ENCODE results near the gene MRTFB.
"Not testable (repeated sequence)": the region's sequence is repeated elsewhere in the genome, so short reads cannot be mapped to it uniquely, and the experiment has no call there.

MRTFB gene

GRCh38 chr16:14070877-14071575 is at the start of gene MRTFB:
TSS of gene MRTFB (plus strand) at chr16:14071319. CDS start at chr16:14140607, 69,288 bp downstream.
- H3K9ac ChIP-seq (ENCODE audit: low read length in 2 of 2): peak within 1 kb of the TSS; percentile 84 to 85
- H3K36me3 ChIP-seq (ENCODE audit: control insufficient read depth in 2 of 2, insufficient read depth in 2 of 2, low read length in 2 of 2): no peaks in the 10 kb centered on the region
- H3K4me1 ChIP-seq (ENCODE audit: control insufficient read depth, insufficient read depth, low read length): peaks cover 11% of the 10 kb centered on the region
- no peaks in the 10 kb centered on the region for H3K27me3 ChIP-seq (ENCODE audit: control insufficient read depth in 1 of 2, insufficient read depth in 2 of 2, low read length in 2 of 2)
- H3K27ac ChIP-seq (ENCODE audit: low read length): peak within 1 kb of the TSS; percentile 55
- H3K4me3 ChIP-seq (ENCODE audit: low read length in 2 of 2): peak within 1 kb of the TSS; percentile 86 to 90
- H3K9me3 ChIP-seq (ENCODE audit: control insufficient read depth in 2 of 2, low read length in 2 of 2): no peaks in the 10 kb centered on the region

GRCh38 chr16:14023526-14023925 is 47.6 kb upstream of the MRTFB start:
- not testable (repeated sequence) for H3K9ac ChIP-seq (ENCODE audit: low read length in 2 of 2); H3K27ac ChIP-seq (ENCODE audit: low read length); H3K36me3 ChIP-seq (ENCODE audit: control insufficient read depth in 2 of 2, insufficient read depth in 2 of 2, low read length in 2 of 2); H3K27me3 ChIP-seq (ENCODE audit: control insufficient read depth in 1 of 2, insufficient read depth in 2 of 2, low read length in 2 of 2); H3K9me3 ChIP-seq (ENCODE audit: control insufficient read depth in 2 of 2, low read length in 2 of 2); H3K4me1 ChIP-seq (ENCODE audit: control insufficient read depth, insufficient read depth, low read length); H3K4me3 ChIP-seq (ENCODE audit: low read length in 2 of 2)

GRCh38 chr16:14024283-14024682 is 46.8 kb upstream of the MRTFB start:
- Histone ChIP-seq H3K4me1 (ENCODE audit: control insufficient read depth, insufficient read depth, low read length) (no peaks in the 10 kb centered on the region), H3K9ac (ENCODE audit: low read length in 2 of 2) (no peak overlapping the region), H3K4me3 (ENCODE audit: low read length in 2 of 2) (no peak overlapping the region), H3K27me3 (ENCODE audit: control insufficient read depth in 1 of 2, insufficient read depth in 2 of 2, low read length in 2 of 2) (no peaks in the 10 kb centered on the region), H3K9me3 (ENCODE audit: control insufficient read depth in 2 of 2, low read length in 2 of 2) (no peaks in the 10 kb centered on the region), H3K36me3 (ENCODE audit: control insufficient read depth in 2 of 2, insufficient read depth in 2 of 2, low read length in 2 of 2) (no peaks in the 10 kb centered on the region), H3K27ac (ENCODE audit: low read length) (no peak overlapping the region)

- no peaks in the 10 kb centered on the region for H3K36me3 ChIP-seq (ENCODE audit: control insufficient read depth in 2 of 2, insufficient read depth in 2 of 2, low read length in 2 of 2)
- no peak overlapping the region for H3K4me3 ChIP-seq (ENCODE audit: low read length in 2 of 2)
Observed at GRCh38 chr16:14026572-14027285, 44.4 kb upstream of the MRTFB start.

GRCh38 chr16:14028202-14028601 is 42.9 kb upstream of the MRTFB start:
- Histone ChIP-seq H3K9ac (ENCODE audit: low read length in 2 of 2) (no peak overlapping the region), H3K9me3 (ENCODE audit: control insufficient read depth in 2 of 2, low read length in 2 of 2) (no peaks in the 10 kb centered on the region), H3K27me3 (ENCODE audit: control insufficient read depth in 1 of 2, insufficient read depth in 2 of 2, low read length in 2 of 2) (no peaks in the 10 kb centered on the region), H3K4me3 (ENCODE audit: low read length in 2 of 2) (no peak overlapping the region), H3K36me3 (ENCODE audit: control insufficient read depth in 2 of 2, insufficient read depth in 2 of 2, low read length in 2 of 2) (no peaks in the 10 kb centered on the region), H3K4me1 (ENCODE audit: control insufficient read depth, insufficient read depth, low read length) (no peaks in the 10 kb centered on the region), H3K27ac (ENCODE audit: low read length) (no peak overlapping the region)

More at GRCh38 chr16:14026572-14027285, 44.4 kb upstream of the MRTFB start:
- H3K9me3 ChIP-seq (ENCODE audit: control insufficient read depth in 2 of 2, low read length in 2 of 2): no peaks in the 10 kb centered on the region
- H3K4me1 ChIP-seq (ENCODE audit: control insufficient read depth, insufficient read depth, low read length): no peaks in the 10 kb centered on the region
- no peak overlapping the region for H3K27ac ChIP-seq (ENCODE audit: low read length)
- H3K27me3 ChIP-seq (ENCODE audit: control insufficient read depth in 1 of 2, insufficient read depth in 2 of 2, low read length in 2 of 2): no peaks in the 10 kb centered on the region
- no peak overlapping the region for H3K9ac ChIP-seq (ENCODE audit: low read length in 2 of 2)

GRCh38 chr16:14029658-14030057 is 41.5 kb upstream of the MRTFB start:
- H3K9ac ChIP-seq (ENCODE audit: low read length in 2 of 2): no peak overlapping the region
- no peak overlapping the region for H3K27ac ChIP-seq (ENCODE audit: low read length)
- no peaks in the 10 kb centered on the region for H3K9me3 ChIP-seq (ENCODE audit: control insufficient read depth in 2 of 2, low read length in 2 of 2)
- H3K4me1 ChIP-seq (ENCODE audit: control insufficient read depth, insufficient read depth, low read length): no peaks in the 10 kb centered on the region
- no peaks in the 10 kb centered on the region for H3K36me3 ChIP-seq (ENCODE audit: control insufficient read depth in 2 of 2, insufficient read depth in 2 of 2, low read length in 2 of 2)
- H3K27me3 ChIP-seq (ENCODE audit: control insufficient read depth in 1 of 2, insufficient read depth in 2 of 2, low read length in 2 of 2): no peaks in the 10 kb centered on the region
- no peak overlapping the region for H3K4me3 ChIP-seq (ENCODE audit: low read length in 2 of 2)

- Histone ChIP-seq H3K36me3 (ENCODE audit: control insufficient read depth in 2 of 2, insufficient read depth in 2 of 2, low read length in 2 of 2) (no peaks in the 10 kb centered on the region), H3K4me3 (ENCODE audit: low read length in 2 of 2) (no peak overlapping the region), H3K27ac (ENCODE audit: low read length) (no peak overlapping the region), H3K27me3 (ENCODE audit: control insufficient read depth in 1 of 2, insufficient read depth in 2 of 2, low read length in 2 of 2) (no peaks in the 10 kb centered on the region), H3K9ac (ENCODE audit: low read length in 2 of 2) (no peak overlapping the region), H3K4me1 (ENCODE audit: control insufficient read depth, insufficient read depth, low read length) (peaks cover 2% of the 10 kb centered on the region), H3K9me3 (ENCODE audit: control insufficient read depth in 2 of 2, low read length in 2 of 2) (peaks cover 0 to 3% of the 10 kb centered on the region in 2 donors)
Observed at GRCh38 chr16:14035092-14035491, 36.0 kb upstream of the MRTFB start.

- Histone ChIP-seq H3K4me1 (ENCODE audit: control insufficient read depth, insufficient read depth, low read length) (peaks cover 2% of the 10 kb centered on the region), H3K27me3 (ENCODE audit: control insufficient read depth in 1 of 2, insufficient read depth in 2 of 2, low read length in 2 of 2) (no peaks in the 10 kb centered on the region), H3K4me3 (ENCODE audit: low read length in 2 of 2) (no peak overlapping the region), H3K9ac (ENCODE audit: low read length in 2 of 2) (no peak overlapping the region), H3K27ac (ENCODE audit: low read length) (no peak overlapping the region), H3K9me3 (ENCODE audit: control insufficient read depth in 2 of 2, low read length in 2 of 2) (peaks cover 0 to 3% of the 10 kb centered on the region in 2 donors), H3K36me3 (ENCODE audit: control insufficient read depth in 2 of 2, insufficient read depth in 2 of 2, low read length in 2 of 2) (no peaks in the 10 kb centered on the region)
Observed at GRCh38 chr16:14036889-14037288, 34.2 kb upstream of the MRTFB start.

GRCh38 chr16:14037960-14038359 is 33.2 kb upstream of the MRTFB start:
- Histone ChIP-seq H3K9ac (ENCODE audit: low read length in 2 of 2) (no peak overlapping the region), H3K4me3 (ENCODE audit: low read length in 2 of 2) (no peak overlapping the region), H3K4me1 (ENCODE audit: control insufficient read depth, insufficient read depth, low read length) (peaks cover 4% of the 10 kb centered on the region), H3K27me3 (ENCODE audit: control insufficient read depth in 1 of 2, insufficient read depth in 2 of 2, low read length in 2 of 2) (no peaks in the 10 kb centered on the region), H3K36me3 (ENCODE audit: control insufficient read depth in 2 of 2, insufficient read depth in 2 of 2, low read length in 2 of 2) (no peaks in the 10 kb centered on the region), H3K9me3 (ENCODE audit: control insufficient read depth in 2 of 2, low read length in 2 of 2) (peaks cover 0 to 3% of the 10 kb centered on the region in 2 donors), H3K27ac (ENCODE audit: low read length) (no peak overlapping the region)

GRCh38 chr16:14041164-14041563 is 30.0 kb upstream of the MRTFB start:
- H3K9me3 ChIP-seq (ENCODE audit: control insufficient read depth in 2 of 2, low read length in 2 of 2): peaks cover 0 to 3% of the 10 kb centered on the region in 2 donors
- no peak overlapping the region for H3K27ac ChIP-seq (ENCODE audit: low read length)
- H3K27me3 ChIP-seq (ENCODE audit: control insufficient read depth in 1 of 2, insufficient read depth in 2 of 2, low read length in 2 of 2): no peaks in the 10 kb centered on the region
- H3K4me3 ChIP-seq (ENCODE audit: low read length in 2 of 2): no peak overlapping the region
- H3K36me3 ChIP-seq (ENCODE audit: control insufficient read depth in 2 of 2, insufficient read depth in 2 of 2, low read length in 2 of 2): no peaks in the 10 kb centered on the region
- no peak overlapping the region for H3K9ac ChIP-seq (ENCODE audit: low read length in 2 of 2)
- peaks cover 4% of the 10 kb centered on the region for H3K4me1 ChIP-seq (ENCODE audit: control insufficient read depth, insufficient read depth, low read length)

GRCh38 chr16:14042706-14043105 is 28.4 kb upstream of the MRTFB start:
- no peak overlapping the region for H3K4me3 ChIP-seq (ENCODE audit: low read length in 2 of 2)
- H3K27ac ChIP-seq (ENCODE audit: low read length): no peak overlapping the region
- H3K9ac ChIP-seq (ENCODE audit: low read length in 2 of 2): no peak overlapping the region
- H3K27me3 ChIP-seq (ENCODE audit: control insufficient read depth in 1 of 2, insufficient read depth in 2 of 2, low read length in 2 of 2): no peaks in the 10 kb centered on the region
- H3K4me1 ChIP-seq (ENCODE audit: control insufficient read depth, insufficient read depth, low read length): peaks cover 2% of the 10 kb centered on the region
- H3K9me3 ChIP-seq (ENCODE audit: control insufficient read depth in 2 of 2, low read length in 2 of 2): peaks cover 0 to 3% of the 10 kb centered on the region in 2 donors
- H3K36me3 ChIP-seq (ENCODE audit: control insufficient read depth in 2 of 2, insufficient read depth in 2 of 2, low read length in 2 of 2): no peaks in the 10 kb centered on the region
